Spleen (tissue), 11 donors: ENCODE results near the gene TRIM73. TPM values are rescaled to one million over a fixed set of nuclear protein-coding genes. Genes with fewer than 3 reads are reported as not detected.
"Not testable (repeated sequence)": the region's sequence is repeated elsewhere in the genome, so short reads cannot be mapped to it uniquely, and the experiment has no call there.

Source experiments
- DNase-seq: peaks from one replicate; pipeline ENCODE4 v3.0.0-alpha.2; 2020
- H3K27ac ChIP-seq, 8 donors: fragments of 200-600 bp; sonication (generic) in 7 of 8; 1 replicate in 4 of 8; 2 replicates in 4 of 8; pipeline versions ENCODE4 v1.5.0 to v1.8.0; 2016 to 2021; ENCODE audit warnings: inconsistent platforms in 4 of 8, mild to moderate bottlenecking in 4 of 8, moderate library complexity in 1 of 8
- H3K27me3 ChIP-seq, 7 donors: fragments of 200-600 bp; sonication (generic) in 6 of 7; replicated peaks in 1 of 7; 1 replicate in 4 of 7; 2 replicates in 3 of 7; pipeline versions ENCODE4 v1.5.0 to v1.8.0; 2016 to 2021; ENCODE audit warnings: inconsistent platforms in 3 of 7, mild to moderate bottlenecking in 1 of 7
- H3K36me3 ChIP-seq, 6 donors: fragments of 200-600 bp; sonication (generic) in 5 of 6; 1 replicate in 4 of 6; 2 replicates in 2 of 6; pipeline versions ENCODE4 v1.5.0 to v1.8.0; 2016 to 2021; ENCODE audit warnings: inconsistent platforms in 2 of 6
- H3K4me1 ChIP-seq, 6 donors: fragments of 200-600 bp; sonication (generic) in 5 of 6; 1 replicate in 3 of 6; 2 replicates in 3 of 6; pipeline versions ENCODE4 v1.5.0 to v1.8.0; 2016 to 2021; ENCODE audit warnings: inconsistent platforms in 3 of 6
- H3K4me3 ChIP-seq, 8 donors: fragments of 200-600 bp; sonication (generic) in 7 of 8; 1 replicate in 4 of 8; 2 replicates in 4 of 8; pipeline versions ENCODE4 v1.5.0 to v1.8.0; 2016 to 2021; ENCODE audit warnings: inconsistent platforms in 4 of 8, mild to moderate bottlenecking in 4 of 8, moderate library complexity in 2 of 8
- H3K9me3 ChIP-seq, 8 donors: fragments of 200-600 bp; sonication (generic) in 7 of 8; 1 replicate in 4 of 8; 2 replicates in 4 of 8; pipeline versions ENCODE4 v1.5.0 to v1.8.0; 2016 to 2021; ENCODE audit warnings: inconsistent platforms in 4 of 8
- POLR2AphosphoS5 ChIP-seq, 3 donors: sonication (generic); formaldehyde crosslinking; IDR thresholded peaks; one replicate each; pipeline ENCODE4 v1.5.1; 2017; ENCODE audit warnings: antibody characterized with exemption in 3 of 3
- WGBS, 5 donors: extraction: QIAGEN DNeasy Blood & Tissue Kit in 3 of 5; methylation state at CpG; one replicate each; pipeline versions ENCODE4 v1.1.5 to v1.1.7; 2013 to 2018; 5-methylcytosine and 5-hydroxymethylcytosine counted together
- intact Hi-C: fragments of 100-400 bp; cut with DNase I; formaldehyde crosslinking; loops from one replicate; pipeline ENCODE4 v1.15.0; 2023; ENCODE audit warnings: low total_unique reads
- polyA plus RNA-seq, 3 donors: library from polyadenylated mRNA; stranded (reverse); fragments of 200-250 nt; gene quantifications; one replicate each; pipeline ENCODE4 v1.2.1, GENCODE V29; 2013
- total RNA-seq, 7 donors: library from RNA; depleted of rRNA in 3 of 7; stranded (reverse); fragments of >200 nt in 3 of 7; fragmentation: NEBNext Ultra II Directional in 4 of 7; extraction: Animal tissue kit (Norgen Biotek cat#: 25700) in 4 of 7; gene quantifications; one replicate each; pipeline versions ENCODE4 v1.1.0 to v1.2.1, GENCODE V29; 2016 to 2021
- donor health status: healthy with polysubstance abuse.
- donor health status: DM: no; HTN: no; CAD: no; lungs with moderate emphysema.
- donor health status: DM: no; HTN: no; CAD: no.
- donor health status: Bipolar disorder and iron deficiency.
- donor health status: healthy.
- donor health status: DM: no; HTN: no; CAD: no.
- donor health status: DM: yes; HTN: yes; CAD: no.

TRIM73 gene
- total and polyA plus RNA-seq, 10 donors: 2.4 to 7.7 (median 4.5) TPM

- H3K4me3 ChIP-seq, H3K27ac ChIP-seq, H3K9me3 ChIP-seq, H3K4me1 ChIP-seq, intact Hi-C loops, H3K27me3 ChIP-seq: not testable (repeated sequence)
- DNase-seq: peak; percentile 39
- peaks cover 0 to 58% (median 29%) of the 10 kb centered on the region in 6 donors for H3K36me3 ChIP-seq
- 71 to 100% (median 86%) methylated on average over 1 to 11 of the region's 11 CpGs for WGBS, 5 donors
- peak in 1 of 3 donors; percentile 7 for TF ChIP-seq POLR2AphosphoS5 (IDR thresholded peaks at IDR 0.05)
Observed at GRCh38 chr7:75415428-75415817, 20.0 kb downstream of the TRIM73 start.

GRCh38 chr7:75415829-75416373 lies 20.5 kb downstream of the TRIM73 start:
- H3K9me3 ChIP-seq, H3K27me3 ChIP-seq, H3K4me1 ChIP-seq, H3K4me3 ChIP-seq, H3K27ac ChIP-seq, intact Hi-C loops: not testable (repeated sequence)
- 89 to 98% (median 95%) methylated on average over 14 to 19 of the region's 27 CpGs for WGBS, 5 donors
- peaks cover 0 to 63% (median 29%) of the 10 kb centered on the region in 6 donors for H3K36me3 ChIP-seq
- peak; percentile 23 for DNase-seq

GRCh38 chr7:75416787-75417186 lies 21.4 kb downstream of the TRIM73 start:
- WGBS, 5 donors: 91 to 97% (median 92%) methylated on average over 6 to 8 of the region's 9 CpGs
- H3K9me3 ChIP-seq, H3K4me1 ChIP-seq, H3K27me3 ChIP-seq, H3K4me3 ChIP-seq, H3K27ac ChIP-seq, intact Hi-C loops: not testable (repeated sequence)
- H3K36me3 ChIP-seq: peaks cover 0 to 72% (median 38%) of the 10 kb centered on the region in 6 donors
- DNase-seq: peak; percentile 69

GRCh38 chr7:75418292-75418858 lies 22.9 kb downstream of the TRIM73 start:
- H3K4me1 ChIP-seq, DNase-seq, H3K27ac ChIP-seq, H3K27me3 ChIP-seq, H3K9me3 ChIP-seq, H3K4me3 ChIP-seq, intact Hi-C loops: not testable (repeated sequence)
- TF ChIP-seq POLR2AphosphoS5 (IDR thresholded peaks at IDR 0.05): peak; percentile 6 to 40 (median 7)
- 94 to 100% (median 97%) methylated on average over 9 to 16 of the region's 20 CpGs for WGBS, 5 donors
- peaks cover 0 to 78% (median 39%) of the 10 kb centered on the region in 6 donors for H3K36me3 ChIP-seq

- WGBS, 5 donors: 84 to 89% (median 85%) methylated on average over 11 to 12 of the region's 13 CpGs
- TF ChIP-seq POLR2AphosphoS5 (IDR thresholded peaks at IDR 0.05): peak in 1 of 3 donors; percentile 11
- H3K4me1 ChIP-seq, intact Hi-C loops, H3K27ac ChIP-seq, H3K4me3 ChIP-seq, H3K27me3 ChIP-seq, H3K9me3 ChIP-seq: not testable (repeated sequence)
- peak; percentile 62 for DNase-seq
- peaks cover 0 to 86% (median 40%) of the 10 kb centered on the region in 6 donors for H3K36me3 ChIP-seq
Observed at GRCh38 chr7:75419210-75419609, 23.8 kb downstream of the TRIM73 start.

GRCh38 chr7:75419693-75420092 lies 24.3 kb downstream of the TRIM73 start:
- peaks cover 0 to 89% (median 45%) of the 10 kb centered on the region in 6 donors for H3K36me3 ChIP-seq
- DNase-seq, H3K4me1 ChIP-seq, H3K27ac ChIP-seq, H3K4me3 ChIP-seq, H3K9me3 ChIP-seq, intact Hi-C loops, H3K27me3 ChIP-seq: not testable (repeated sequence)
- TF ChIP-seq POLR2AphosphoS5 (IDR thresholded peaks at IDR 0.05): peak in 2 of 3 donors; percentile 41 to 60
- WGBS, 5 donors: 53 to 73% (median 65%) methylated on average over 9 to 12 of the region's 13 CpGs

GRCh38 chr7:75420152-75420551 lies 24.7 kb downstream of the TRIM73 start:
- H3K4me3 ChIP-seq, intact Hi-C loops, H3K27me3 ChIP-seq, H3K27ac ChIP-seq, DNase-seq, H3K9me3 ChIP-seq, H3K4me1 ChIP-seq: not testable (repeated sequence)
- WGBS, 5 donors: 85 to 94% (median 90%) methylated on average over 8 to 11 of the region's 13 CpGs
- peaks cover 0 to 86% (median 42%) of the 10 kb centered on the region in 6 donors for H3K36me3 ChIP-seq
